HG03378 (cell line): ENCODE results near the gene CFAP54.

Experiments
- ATAC-seq: cut with Tn5 transposase; IDR thresholded peaks from one replicate; pipeline ENCODE4 v1.9.1; 2021; ENCODE audit warnings: mild to moderate bottlenecking, moderate library complexity; ENCODE audit not compliant: unreplicated experiment

Gene CFAP54

GRCh38 chr12:96881608-96882007 is 392.2 kb downstream of the CFAP54 start:
- ATAC-seq, result no peak

GRCh38 chr12:96882862-96883261 is 393.5 kb downstream of the CFAP54 start:
- ATAC-seq, result no peak

- ATAC-seq, result no peak
Observed at GRCh38 chr12:96883571-96883970, 394.2 kb downstream of the CFAP54 start.

- ATAC-seq, result no peak
Observed at GRCh38 chr12:96886998-96887677, 397.8 kb downstream of the CFAP54 start.

- ATAC-seq, result peak; percentile 59
Observed at GRCh38 chr12:96889273-96889933, 400.0 kb downstream of the CFAP54 start.

- ATAC-seq, result no peak
Observed at GRCh38 chr12:96890331-96890730, 401.0 kb downstream of the CFAP54 start.

- ATAC-seq, result no peak
Observed at GRCh38 chr12:96892104-96892503, 402.7 kb downstream of the CFAP54 start.

GRCh38 chr12:96897421-96897820 is 408.0 kb downstream of the CFAP54 start:
- no peak for ATAC-seq

GRCh38 chr12:96901175-96901574 is 411.8 kb downstream of the CFAP54 start:
- ATAC-seq, result no peak

- peak; percentile 43 for ATAC-seq
Observed at GRCh38 chr12:96902076-96902475, 412.7 kb downstream of the CFAP54 start.

- ATAC-seq, result no peak
Observed at GRCh38 chr12:96906498-96906848, 417.1 kb downstream of the CFAP54 start.

- peak; percentile 80 for ATAC-seq
Observed at GRCh38 chr12:96906849-96907670, 417.7 kb downstream of the CFAP54 start, which contains the start of gene NEDD1. Gene NEDD1, plus strand, starts transcription at chr12:96907257. Its CDS starts 2,503 bp downstream, at chr12:96909760.

- ATAC-seq, result peak; percentile 42
Observed at GRCh38 chr12:96907671-96908422, 418.5 kb downstream of the CFAP54 start.

GRCh38 chr12:96908423-96908675 is 419.0 kb downstream of the CFAP54 start:
- ATAC-seq, result no peak

- ATAC-seq, result no peak
Observed at GRCh38 chr12:96912261-96912660, 422.9 kb downstream of the CFAP54 start.

- ATAC-seq, result no peak
Observed at GRCh38 chr12:96912943-96913342, 423.6 kb downstream of the CFAP54 start.

- ATAC-seq, result no peak
Observed at GRCh38 chr12:96919510-96920210, 430.3 kb downstream of the CFAP54 start.
